Naive thymus-derived CD4-positive, alpha-beta T cell (primary cell): ENCODE results near the gene RELN. TPM values are rescaled to one million over a fixed set of nuclear protein-coding genes. Genes with fewer than 3 reads are reported as not detected.

Experiments used
- ATAC-seq: fragments of 150-1000 bp; cut with Tn5 transposase; 2 replicates; pipeline ENCODE4 v1.10.0; 2021; ENCODE audit warnings: mild to moderate bottlenecking, moderate library complexity
- CTCF ChIA-PET: fragments of 350-600 bp; sonication (Branson Sonifier 250); formaldehyde crosslinking; loops from one replicate; lab custom pipeline; 2021; ENCODE audit warnings: antibody characterized with exemption; lab: Charles Lee
- POLR2A ChIA-PET: fragments of 350-600 bp; sonication (Branson Sonifier 250); formaldehyde crosslinking; loops from one replicate; lab custom pipeline; 2021; ENCODE audit warnings: antibody characterized with exemption, inconsistent platforms; lab: Charles Lee
- DNase-seq, 9 donors: peaks; one replicate each; pipeline versions ENCODE4 v3.0.0 to v3.0.0-alpha.2; 2020 to 2022; ENCODE audit warnings: mixed read lengths in 1 of 9
- H3K27ac ChIP-seq: one replicate; pipeline ENCODE4 v1.7.0; 2013; ENCODE audit warnings: mild to moderate bottlenecking, low read depth, low read length, moderate library complexity
- H3K27me3 ChIP-seq, 2 donors: one replicate each; pipeline ENCODE4 v1.7.0; 2013; ENCODE audit warnings: low read length in 2 of 2, mild to moderate bottlenecking in 2 of 2, moderate library complexity in 2 of 2; ENCODE audit not compliant: control insufficient read depth in 2 of 2, insufficient read depth in 2 of 2
- H3K36me3 ChIP-seq, 3 experiments: 1 replicate in 2 of 3; 2 replicates in 1 of 3; pipeline ENCODE4 v1.7.0; 2013; ENCODE audit warnings: low read length in 3 of 3, mild to moderate bottlenecking in 3 of 3, moderate library complexity in 1 of 3; ENCODE audit not compliant: insufficient read depth in 3 of 3, control insufficient read depth in 2 of 3
- H3K4me1 ChIP-seq, 2 donors: one replicate each; pipeline ENCODE4 v1.7.0; 2013; ENCODE audit warnings: low read length in 2 of 2, mild to moderate bottlenecking in 2 of 2, moderate library complexity in 1 of 2; ENCODE audit not compliant: control insufficient read depth in 2 of 2, insufficient read depth in 2 of 2
- H3K4me3 ChIP-seq: 2 replicates; pipeline ENCODE4 v1.7.0; 2013; ENCODE audit warnings: mild to moderate bottlenecking, low read length
- H3K9me3 ChIP-seq, 3 experiments: 1 replicate in 2 of 3; 2 replicates in 1 of 3; pipeline ENCODE4 v1.7.0; 2013; ENCODE audit warnings: low read length in 3 of 3; ENCODE audit not compliant: control insufficient read depth in 2 of 3
- H3K27ac Mint-ChIP-seq, 9 donors: one replicate each; pipeline ENCODE4 v1.8.0; 2020 to 2022; ENCODE audit warnings: mixed read lengths in 9 of 9, mild to moderate bottlenecking in 8 of 9, moderate library complexity in 5 of 9, inconsistent platforms in 2 of 9
- H3K27me3 Mint-ChIP-seq, 5 donors: one replicate each; pipeline ENCODE4 v1.8.0; 2021 to 2022; ENCODE audit warnings: mixed read lengths in 5 of 5, mild to moderate bottlenecking in 1 of 5
- H3K36me3 Mint-ChIP-seq, 5 donors: one replicate each; pipeline ENCODE4 v1.8.0; 2020 to 2022; ENCODE audit warnings: mixed read lengths in 5 of 5, mild to moderate bottlenecking in 3 of 5, inconsistent platforms in 1 of 5
- H3K4me1 Mint-ChIP-seq, 7 donors: one replicate each; pipeline ENCODE4 v1.8.0; 2020 to 2022; ENCODE audit warnings: mixed read lengths in 7 of 7, mild to moderate bottlenecking in 3 of 7, inconsistent platforms in 1 of 7
- H3K4me3 Mint-ChIP-seq, 10 donors: one replicate each; pipeline ENCODE4 v1.8.0; 2020 to 2022; ENCODE audit warnings: mild to moderate bottlenecking in 10 of 10, mixed read lengths in 10 of 10, moderate library complexity in 6 of 10, inconsistent platforms in 2 of 10
- H3K9me3 Mint-ChIP-seq, 11 donors: one replicate each; pipeline ENCODE4 v1.8.0; 2020 to 2022; ENCODE audit warnings: mixed read lengths in 11 of 11, mild to moderate bottlenecking in 4 of 11, inconsistent platforms in 1 of 11, moderate library complexity in 1 of 11
- intact Hi-C, 2 donors: fragments of 100-400 bp; cut with micrococcal nuclease; formaldehyde crosslinking; loops; one replicate each; pipeline ENCODE4 v1.15.1; 2023
- polyA plus RNA-seq, 2 donors: library from polyadenylated mRNA; unstranded; fragments of 300-500 nt; fragmentation: Illumina TruSeq; gene quantifications; one replicate each; pipeline ENCODE4 v1.2.3, GENCODE V29; 2021
- total RNA-seq, 6 experiments: library from RNA in 5 of 6; stranded (reverse) in 5 of 6; gene quantifications; 1 replicate in 5 of 6; 2 replicates in 1 of 6; pipeline ENCODE4 v1.2.3 and lab custom pipeline; 2021 to 2026

Gene RELN
- total and polyA plus RNA-seq, 7 experiments from 2014 or later: not detected

- intact Hi-C loops: no loop called here
- ATAC-seq: no peak
- H3K4me1 Mint-ChIP-seq: no peaks in the 10 kb centered on the region
These were observed 124.0 kb downstream of the RELN start for GRCh38 chr7:103865442-103865841.

GRCh38 chr7:103862302-103863035 is 127.0 kb downstream of the RELN start:
- intact Hi-C loops: no loop called here
- Mint-ChIP-seq H3K9me3 (peaks cover 0 to 1% (median 0%) of the 10 kb centered on the region in 11 donors), H3K27me3 (peaks cover 0 to 8% (median 3%) of the 10 kb centered on the region in 5 donors), H3K4me1 (no peaks in the 10 kb centered on the region), H3K36me3 (no peaks in the 10 kb centered on the region), H3K4me3 (no peak overlapping the region), H3K27ac (no peak overlapping the region)
- no peak for ATAC-seq
- Histone ChIP-seq H3K4me1 (no peaks in the 10 kb centered on the region), H3K36me3 (no peaks in the 10 kb centered on the region), H3K27ac (no peak overlapping the region), H3K4me3 (no peak overlapping the region), H3K27me3 (no peaks in the 10 kb centered on the region), H3K9me3 (no peaks in the 10 kb centered on the region)
- ChIA-PET CTCF (interaction anchor here (0.6 kb wide), 1 partner anchor 9 kb away, joined by 3 read pairs; no protein-coding TSS in a partner anchor), POLR2A (no interaction called here)
- DNase-seq: no peak

More at GRCh38 chr7:103865442-103865841, 124.0 kb downstream of the RELN start:
- Histone ChIP-seq H3K4me3 (no peak overlapping the region), H3K27ac (no peak overlapping the region), H3K27me3 (no peaks in the 10 kb centered on the region), H3K9me3 (no peaks in the 10 kb centered on the region), H3K4me1 (no peaks in the 10 kb centered on the region), H3K36me3 (no peaks in the 10 kb centered on the region)
- CTCF ChIA-PET: no interaction called here
- Mint-ChIP-seq H3K36me3 (no peaks in the 10 kb centered on the region), H3K27me3 (peaks cover 0 to 8% (median under 1%) of the 10 kb centered on the region in 5 donors), H3K9me3 (peaks cover 0 to 1% (median 0%) of the 10 kb centered on the region in 11 donors), H3K27ac (no peak overlapping the region), H3K4me3 (no peak overlapping the region)
- POLR2A ChIA-PET: no interaction called here
- no peak for DNase-seq

- no peaks in the 10 kb centered on the region for H3K9me3 ChIP-seq
- no peaks in the 10 kb centered on the region for H3K4me1 ChIP-seq
- Mint-ChIP-seq H3K27ac (no peak overlapping the region), H3K36me3 (no peaks in the 10 kb centered on the region), H3K4me3 (no peak overlapping the region), H3K9me3 (peaks cover 0 to 3% (median 0%) of the 10 kb centered on the region in 11 donors), H3K27me3 (peaks cover 0 to 15% (median 11%) of the 10 kb centered on the region in 5 donors), H3K4me1 (peaks cover 0 to 2% (median 0%) of the 10 kb centered on the region in 7 donors)
- intact Hi-C loops: no loop called here
- H3K4me3 ChIP-seq: no peak overlapping the region
- no peak for ATAC-seq
- H3K27ac ChIP-seq: no peak overlapping the region
- ChIA-PET CTCF (no interaction called here), POLR2A (no interaction called here)
- H3K27me3 ChIP-seq: no peaks in the 10 kb centered on the region
- H3K36me3 ChIP-seq: no peaks in the 10 kb centered on the region
- DNase-seq: no peak
These were observed 129.7 kb downstream of the RELN start for GRCh38 chr7:103859709-103860108.

- CTCF ChIA-PET: no interaction called here
- Histone ChIP-seq H3K36me3 (no peaks in the 10 kb centered on the region), H3K4me1 (no peaks in the 10 kb centered on the region), H3K27ac (no peak overlapping the region), H3K27me3 (no peaks in the 10 kb centered on the region), H3K9me3 (no peaks in the 10 kb centered on the region), H3K4me3 (no peak overlapping the region)
- H3K4me1 Mint-ChIP-seq: peaks cover 0 to 2% (median 0%) of the 10 kb centered on the region in 7 donors
- POLR2A ChIA-PET: no interaction called here
- ATAC-seq (no peak), DNase-seq (no peak)
- no peak overlapping the region for H3K4me3 Mint-ChIP-seq
- H3K27ac Mint-ChIP-seq: no peak overlapping the region
- intact Hi-C loops: no loop called here
- H3K9me3 Mint-ChIP-seq: peaks cover 0 to 3% (median 0%) of the 10 kb centered on the region in 11 donors
- H3K36me3 Mint-ChIP-seq: no peaks in the 10 kb centered on the region
- peaks cover 0 to 14% (median 8%) of the 10 kb centered on the region in 5 donors for H3K27me3 Mint-ChIP-seq
These were observed 132.0 kb downstream of the RELN start for GRCh38 chr7:103857435-103857834.

GRCh38 chr7:103856929-103857328 is 132.5 kb downstream of the RELN start:
- H3K27ac Mint-ChIP-seq: no peak overlapping the region
- H3K27me3 Mint-ChIP-seq: peaks cover 0 to 14% (median 8%) of the 10 kb centered on the region in 5 donors
- CTCF ChIA-PET: no interaction called here
- peaks cover 0 to 2% (median 0%) of the 10 kb centered on the region in 7 donors for H3K4me1 Mint-ChIP-seq
- H3K9me3 Mint-ChIP-seq: peaks cover 0 to 3% (median 0%) of the 10 kb centered on the region in 11 donors
- Histone ChIP-seq H3K9me3 (no peaks in the 10 kb centered on the region), H3K27ac (no peak overlapping the region), H3K4me3 (no peak overlapping the region), H3K36me3 (no peaks in the 10 kb centered on the region), H3K27me3 (no peaks in the 10 kb centered on the region), H3K4me1 (no peaks in the 10 kb centered on the region)
- H3K36me3 Mint-ChIP-seq: no peaks in the 10 kb centered on the region
- H3K4me3 Mint-ChIP-seq: no peak overlapping the region
- intact Hi-C loops: no loop called here
- POLR2A ChIA-PET: no interaction called here
- DNase-seq (no peak), ATAC-seq (no peak)

- Mint-ChIP-seq H3K9me3 (peaks cover 0 to 8% (median 0%) of the 10 kb centered on the region in 11 donors), H3K27ac (no peak overlapping the region), H3K27me3 (peaks cover 0 to 14% (median 8%) of the 10 kb centered on the region in 5 donors), H3K36me3 (no peaks in the 10 kb centered on the region), H3K4me1 (peaks cover 0 to 2% (median 0%) of the 10 kb centered on the region in 7 donors), H3K4me3 (no peak overlapping the region)
- DNase-seq (no peak), ATAC-seq (no peak)
- no peak overlapping the region for H3K4me3 ChIP-seq
- H3K4me1 ChIP-seq: no peaks in the 10 kb centered on the region
- H3K27me3 ChIP-seq: no peaks in the 10 kb centered on the region
- no peaks in the 10 kb centered on the region for H3K36me3 ChIP-seq
- H3K27ac ChIP-seq: no peak overlapping the region
- ChIA-PET CTCF (no interaction called here), POLR2A (no interaction called here)
- H3K9me3 ChIP-seq: no peaks in the 10 kb centered on the region
- intact Hi-C loops: no loop called here
These were observed 133.8 kb downstream of the RELN start for GRCh38 chr7:103855671-103856070.

- ATAC-seq (no peak), DNase-seq (no peak)
- no peak overlapping the region for H3K4me3 Mint-ChIP-seq
- no peaks in the 10 kb centered on the region for H3K27me3 ChIP-seq
- ChIA-PET CTCF (no interaction called here), POLR2A (no interaction called here)
- peaks cover 0 to 12% (median 6%) of the 10 kb centered on the region in 11 donors for H3K9me3 Mint-ChIP-seq
- H3K36me3 Mint-ChIP-seq: peaks cover 0 to 4% (median 0%) of the 10 kb centered on the region in 5 donors
- H3K4me1 ChIP-seq: no peaks in the 10 kb centered on the region
- no peak overlapping the region for H3K27ac Mint-ChIP-seq
- no peaks in the 10 kb centered on the region for H3K36me3 ChIP-seq
- H3K27me3 Mint-ChIP-seq: peaks cover 0 to 17% (median 8%) of the 10 kb centered on the region in 5 donors
- H3K9me3 ChIP-seq: no peaks in the 10 kb centered on the region
- intact Hi-C loops: no loop called here
- H3K4me3 ChIP-seq: no peak overlapping the region
- H3K27ac ChIP-seq: no peak overlapping the region
- peaks cover 0 to 2% (median 0%) of the 10 kb centered on the region in 7 donors for H3K4me1 Mint-ChIP-seq
These were observed 134.8 kb downstream of the RELN start for GRCh38 chr7:103854611-103855010.
